Gastrocnemius medialis (tissue), 4 donors: ENCODE results near the gene TTC31. TPM values are rescaled to one million over a fixed set of nuclear protein-coding genes. Genes with fewer than 3 reads are reported as not detected.

Experiments
- ATAC-seq, 2 donors: fragments of 150-250 bp; one replicate each; pipeline ENCODE4 v1.9.1; 2016
- DNase-seq, 2 donors: peaks; one replicate each; pipeline ENCODE4 v3.0.0-alpha.2; 2019
- H3K27ac ChIP-seq, 4 donors: fragments of 200-600 bp; sonication (generic); 1 replicate in 1 of 4; 2 replicates in 3 of 4; pipeline ENCODE4 v1.5.1; 2016 to 2018; ENCODE audit warnings: mild to moderate bottlenecking in 2 of 4, moderate library complexity in 1 of 4
- H3K27me3 ChIP-seq, 3 donors: fragments of 200-600 bp; sonication (generic) in 2 of 3; 1 replicate in 1 of 3; 2 replicates in 2 of 3; pipeline versions ENCODE4 v1.5.1 to v1.6.0; 2016 to 2019; ENCODE audit warnings: mild to moderate bottlenecking in 1 of 3, moderate library complexity in 1 of 3
- H3K36me3 ChIP-seq, 2 donors: fragments of 200-600 bp; sonication (generic) in 1 of 2; one replicate each; pipeline ENCODE4 v1.5.1; 2017 to 2018
- H3K4me1 ChIP-seq, 2 donors: fragments of 200-600 bp; sonication (generic) in 1 of 2; one replicate each; pipeline ENCODE4 v1.5.1; 2016 to 2017; ENCODE audit warnings: mild to moderate bottlenecking in 2 of 2
- H3K4me3 ChIP-seq, 4 donors: fragments of 200-600 bp; sonication (generic) in 3 of 4; 1 replicate in 1 of 4; 2 replicates in 3 of 4; pipeline ENCODE4 v1.5.1; 2016 to 2019; ENCODE audit warnings: mild to moderate bottlenecking in 2 of 4
- H3K9me3 ChIP-seq, 3 donors: fragments of 200-600 bp; sonication (generic) in 2 of 3; 1 replicate in 1 of 3; 2 replicates in 2 of 3; pipeline ENCODE4 v1.5.1; 2016 to 2019
- CTCF ChIP-seq, 5 experiments: fragments of 450-650 bp in 3 of 5; fragments of 200-600 bp in 2 of 5; sonication (generic) in 2 of 5; IDR thresholded peaks in 4 of 5; conservative IDR thresholded peaks in 1 of 5; 1 replicate in 4 of 5; 2 replicates in 1 of 5; pipeline ENCODE4 v1.5.1; 2016 to 2019; ENCODE audit warnings: antibody characterized with exemption in 5 of 5, mild to moderate bottlenecking in 3 of 5, moderate library complexity in 3 of 5
- POLR2A ChIP-seq, 2 donors: fragments of 450-650 bp; IDR thresholded peaks; one replicate each; pipeline ENCODE4 v1.6.1; 2017; ENCODE audit warnings: antibody characterized with exemption in 2 of 2, mild to moderate bottlenecking in 2 of 2, moderate library complexity in 2 of 2
- in situ Hi-C, 4 donors: fragments of 200-750 bp; cut with MboI; loops; one replicate each; pipeline versions ENCODE4 v1.15.0 to v1.8.0; 2017; ENCODE audit warnings: low sequenced_read_pairs in 4 of 4
- intact Hi-C: fragments of 100-400 bp; cut with DNase I; formaldehyde crosslinking; loops from one replicate; pipeline ENCODE4 v1.15.1; 2023; ENCODE audit warnings: low total_unique reads
- total RNA-seq, 4 donors: library from RNA; depleted of rRNA; stranded (reverse); fragments of >200 nt; gene quantifications; one replicate each; pipeline versions ENCODE4 v1.1.0 to v1.2.3, GENCODE V29; 2016

TTC31 gene
- total RNA-seq, 4 donors from 2014 or later, result 6.1 to 9.6 (median 7.7) TPM

GRCh38 chr2:74530239-74531187 lies 47.6 kb downstream of the TTC31 start:
- no peak for DNase-seq
- intact Hi-C loops, result no loop called here
- Histone ChIP-seq H3K27me3 (no peaks in the 10 kb centered on the region), H3K9me3 (no peaks in the 10 kb centered on the region), H3K4me3 (peak overlapping the region; percentile 79 to 98 (median 84)), H3K4me1 (peaks cover 19 to 28% of the 10 kb centered on the region in 2 donors), H3K36me3 (peaks cover 0 to 47% of the 10 kb centered on the region in 2 donors), H3K27ac (peak overlapping the region; percentile 84 to 94 (median 89))
- no peak for TF ChIP-seq POLR2A (IDR thresholded peaks at IDR 0.05)
- TF ChIP-seq CTCF (IDR thresholded peaks at IDR 0.05 in 4 of 5, conservative IDR thresholded peaks at IDR 0.05 in 1 of 5), result no peak
- in situ Hi-C loops, result loop anchor here in 2 of 4 donors (5.0 to 25.0 kb wide), 2 partner anchors 48 to 1293 kb away; partner anchors contain the start of genes CCDC142 (in 1 of the 2), CCT7 (in 1 of the 2), PRADC1 (in 1 of the 2) and TTC31 (in 1 of the 2)
- ATAC-seq, result peak; percentile 6 to 7

- DNase-seq, result no peak
Measured at GRCh38 chr2:74531666-74532065, 48.8 kb downstream of the TTC31 start.

GRCh38 chr2:74532222-74532621 lies 49.3 kb downstream of the TTC31 start:
- Histone ChIP-seq H3K27me3 (no peaks in the 10 kb centered on the region), H3K4me3 (no peak overlapping the region), H3K36me3 (peaks cover 0 to 30% of the 10 kb centered on the region in 2 donors)

More at GRCh38 chr2:74531666-74532065, 48.8 kb downstream of the TTC31 start:
- no peak overlapping the region for H3K27ac ChIP-seq
- TF ChIP-seq CTCF (IDR thresholded peaks at IDR 0.05 in 4 of 5, conservative IDR thresholded peaks at IDR 0.05 in 1 of 5) (no peak), POLR2A (IDR thresholded peaks at IDR 0.05) (no peak)
- peaks cover 0 to 36% of the 10 kb centered on the region in 2 donors for H3K36me3 ChIP-seq
- intact Hi-C loops (no loop called here), in situ Hi-C loops (loop anchor here in 2 of 4 donors (5.0 to 25.0 kb wide), 2 partner anchors 49 to 1294 kb away; partner anchors contain the start of genes CCDC142 (in 1 of the 2), CCT7 (in 1 of the 2), PRADC1 (in 1 of the 2) and TTC31 (in 1 of the 2))
- ATAC-seq, result no peak
- peaks cover 19 to 28% of the 10 kb centered on the region in 2 donors for H3K4me1 ChIP-seq
- no peak overlapping the region for H3K4me3 ChIP-seq
- H3K27me3 ChIP-seq, result no peaks in the 10 kb centered on the region
- H3K9me3 ChIP-seq, result no peaks in the 10 kb centered on the region

GRCh38 chr2:74533464-74533863 lies 50.6 kb downstream of the TTC31 start:
- Histone ChIP-seq H3K36me3 (peaks cover 0 to 19% of the 10 kb centered on the region in 2 donors), H3K27ac (no peak overlapping the region), H3K27me3 (no peaks in the 10 kb centered on the region), H3K9me3 (no peaks in the 10 kb centered on the region), H3K4me3 (no peak overlapping the region), H3K4me1 (peaks cover 14 to 18% of the 10 kb centered on the region in 2 donors)
- intact Hi-C loops (no loop called here), in situ Hi-C loops (loop anchor here in 2 of 4 donors (5.0 to 25.0 kb wide), 2 partner anchors 51 to 1296 kb away; partner anchors contain the start of genes CCDC142 (in 1 of the 2), CCT7 (in 1 of the 2), PRADC1 (in 1 of the 2) and TTC31 (in 1 of the 2))
- DNase-seq (no peak), ATAC-seq (no peak)
- no peak for TF ChIP-seq POLR2A (IDR thresholded peaks at IDR 0.05)
- TF ChIP-seq CTCF (IDR thresholded peaks at IDR 0.05 in 4 of 5, conservative IDR thresholded peaks at IDR 0.05 in 1 of 5), result no peak

More at GRCh38 chr2:74532222-74532621, 49.3 kb downstream of the TTC31 start:
- Histone ChIP-seq H3K9me3 (no peaks in the 10 kb centered on the region), H3K4me1 (peaks cover 19 to 28% of the 10 kb centered on the region in 2 donors), H3K27ac (no peak overlapping the region)
- TF ChIP-seq CTCF (IDR thresholded peaks at IDR 0.05 in 4 of 5, conservative IDR thresholded peaks at IDR 0.05 in 1 of 5), result no peak
- no peak for TF ChIP-seq POLR2A (IDR thresholded peaks at IDR 0.05)
- in situ Hi-C loops (loop anchor here in 2 of 4 donors (5.0 to 25.0 kb wide), 2 partner anchors 50 to 1295 kb away; partner anchors contain the start of genes CCDC142 (in 1 of the 2), CCT7 (in 1 of the 2), PRADC1 (in 1 of the 2) and TTC31 (in 1 of the 2)), intact Hi-C loops (no loop called here)
- DNase-seq (no peak), ATAC-seq (no peak)
